ENCODE data around the gene TMEM17.

The TMEM17 gene

DNA sequence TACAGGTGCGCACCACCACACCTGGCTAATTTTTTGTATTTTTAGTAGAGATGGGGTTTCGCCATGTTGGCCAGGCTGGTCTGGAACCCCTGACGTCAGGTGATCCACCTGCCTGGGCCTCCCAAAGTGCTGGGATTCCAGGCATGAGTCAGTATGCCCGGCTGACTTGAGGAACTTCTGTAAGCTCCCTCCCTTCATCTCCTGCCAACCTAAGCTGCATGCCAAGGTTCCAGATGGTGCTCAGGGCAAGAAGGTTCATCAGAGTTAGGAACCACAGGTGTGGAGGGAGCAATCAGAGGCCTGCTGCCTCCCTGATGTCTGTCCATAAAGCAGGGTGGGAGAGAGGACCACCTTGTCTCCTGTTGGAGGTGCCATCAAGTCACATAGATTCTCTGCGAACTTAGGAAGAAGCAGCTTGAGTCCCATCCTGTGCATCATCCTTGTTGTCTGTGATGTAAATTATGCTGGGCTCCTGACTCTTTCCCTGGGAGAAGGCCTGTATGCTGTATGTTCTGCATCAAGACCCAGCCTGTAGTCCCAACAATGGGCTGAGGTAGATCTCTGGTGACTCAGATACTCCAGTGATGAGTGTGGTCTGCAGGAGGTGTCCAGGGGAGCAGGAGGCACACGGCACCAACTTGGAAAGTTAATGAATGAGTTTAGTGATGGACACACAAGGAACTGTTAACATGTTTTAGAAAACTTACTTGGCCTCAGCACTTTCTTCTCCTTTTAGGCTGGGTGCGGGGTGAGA is 53.1 kb downstream of the TMEM17 start:
- no peak for DNase-seq

DNA sequence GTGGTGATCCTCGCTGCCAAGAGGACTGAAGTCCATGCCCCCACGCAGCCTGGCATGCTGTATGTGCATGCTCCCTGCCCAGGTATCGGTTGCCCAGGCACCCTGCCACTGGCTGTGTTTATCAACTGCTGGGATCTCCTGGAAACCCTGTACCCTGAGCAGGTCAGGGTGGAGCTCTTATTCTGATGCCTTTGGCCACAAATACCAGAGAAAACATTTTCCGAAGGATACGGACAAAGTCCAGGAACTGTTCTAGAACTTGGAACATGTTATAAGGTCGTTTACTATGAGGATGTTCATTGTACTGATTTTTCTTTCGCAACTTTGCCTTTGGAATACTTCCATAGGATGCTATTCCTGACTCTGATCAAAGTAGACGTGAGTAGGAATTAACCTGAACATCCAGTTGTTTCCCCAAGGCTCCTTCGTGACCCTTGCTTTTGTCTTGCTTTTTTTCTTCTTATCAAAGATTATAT is 55.2 kb downstream of the TMEM17 start:
- no peak for DNase-seq
